NCI-H446 (cell line): Measurements from ENCODE around the gene RABL3.
"Not testable (repeated sequence)": the region's sequence is repeated elsewhere in the genome, so short reads cannot be mapped to it uniquely, and the experiment has no call there.

Experiments used
- DNase-seq, 2 experiments: peaks; one replicate each; lab custom pipeline; 2025; lab: John Stamatoyannopoulos, UW

Gene RABL3

GRCh38 chr3:120743556-120744195, 1.4 kb upstream of the RABL3 start:
- no peak for DNase-seq

- no peak for DNase-seq
Observed at GRCh38 chr3:120742849-120743365, 591 bp upstream of the RABL3 start.

- DNase-seq = no peak
Observed at GRCh38 chr3:120741837-120742197, 499 bp downstream of the RABL3 start.

GRCh38 chr3:120741320-120741719, 996 bp downstream of the RABL3 start:
- DNase-seq = no peak

DNA sequence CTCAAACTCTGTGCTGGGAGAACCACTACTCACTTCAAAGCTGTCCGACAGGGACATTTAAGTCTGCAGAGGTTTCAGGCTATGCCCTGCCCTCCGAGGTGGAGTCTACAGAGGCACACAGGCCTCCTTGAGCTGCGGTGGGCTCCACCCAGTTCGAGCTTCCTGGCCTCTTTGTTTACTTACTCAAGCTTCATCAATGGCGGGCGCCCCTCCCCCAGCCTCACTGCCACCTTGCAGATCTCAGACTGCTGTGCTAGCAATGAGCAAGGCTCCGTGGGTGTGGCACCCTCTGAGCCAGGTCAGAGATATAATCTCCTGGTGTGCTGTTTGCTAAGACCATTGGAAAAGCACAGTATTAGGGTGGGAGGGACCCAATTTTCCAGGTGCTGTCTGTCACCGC, 4.3 kb downstream of the RABL3 start:
- not testable (repeated sequence) for DNase-seq

DNA sequence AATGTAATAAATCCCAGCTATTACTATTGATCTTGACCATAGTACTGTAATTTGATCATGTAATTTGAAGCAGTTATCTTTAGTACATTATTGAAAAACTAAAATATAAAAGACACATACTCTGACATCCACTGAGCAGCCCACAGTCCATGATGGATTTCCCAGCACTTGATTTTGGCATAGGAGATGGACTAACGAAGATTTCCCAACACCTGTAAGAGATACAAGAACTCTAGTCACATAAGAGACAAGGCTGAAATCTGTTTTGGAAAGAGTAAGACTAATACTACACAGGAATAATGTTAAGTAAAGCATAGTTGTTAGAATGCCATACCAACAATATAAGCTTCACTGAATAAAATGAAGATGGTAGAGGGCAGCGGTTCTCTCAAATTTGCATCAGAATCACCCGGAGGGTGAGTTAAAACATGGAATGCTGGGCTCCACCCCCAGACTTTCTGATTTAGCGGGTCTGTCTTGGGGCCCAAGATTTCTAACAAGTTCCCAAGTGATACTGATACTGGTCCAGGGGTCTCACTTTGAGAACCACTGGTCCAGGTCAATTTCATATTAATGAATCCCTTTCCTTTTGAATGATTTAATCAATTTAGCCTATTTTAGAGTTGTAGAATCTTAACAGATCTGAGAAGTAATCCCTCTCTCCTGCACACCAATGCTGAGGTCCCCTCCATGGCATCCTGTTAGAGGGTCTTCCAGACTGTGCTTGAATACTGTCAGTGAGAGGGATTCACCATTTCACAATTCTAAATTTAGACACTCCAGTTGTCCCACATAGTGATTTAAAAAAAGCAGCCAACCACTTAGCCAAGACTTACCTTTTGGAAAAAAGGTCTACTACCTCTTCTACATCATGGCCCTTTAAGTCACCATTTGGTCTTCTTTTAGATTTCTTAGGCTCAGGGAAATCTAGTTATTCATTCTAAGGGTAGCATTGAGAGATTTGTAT, 11.5 kb downstream of the RABL3 start:
- no peak for DNase-seq

DNA sequence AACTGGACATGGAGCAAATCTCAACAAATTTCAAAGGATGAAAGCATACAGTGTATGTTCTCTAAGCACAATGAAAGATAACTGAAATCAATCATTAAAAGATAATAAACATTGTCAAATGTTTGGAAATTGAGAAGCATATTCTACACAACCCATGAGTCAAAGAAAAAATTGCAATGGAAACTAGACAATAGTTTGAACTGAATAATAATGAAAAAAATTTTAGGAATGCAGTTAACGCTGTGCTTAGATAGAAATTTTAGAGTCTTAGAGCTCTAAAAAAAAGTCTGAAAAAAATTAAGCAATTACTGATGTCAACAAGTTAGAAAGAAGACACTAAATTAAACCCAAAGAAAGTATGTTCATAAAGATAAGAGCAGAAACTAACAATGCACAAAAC, 15.5 kb downstream of the RABL3 start:
- no peak for DNase-seq

DNA sequence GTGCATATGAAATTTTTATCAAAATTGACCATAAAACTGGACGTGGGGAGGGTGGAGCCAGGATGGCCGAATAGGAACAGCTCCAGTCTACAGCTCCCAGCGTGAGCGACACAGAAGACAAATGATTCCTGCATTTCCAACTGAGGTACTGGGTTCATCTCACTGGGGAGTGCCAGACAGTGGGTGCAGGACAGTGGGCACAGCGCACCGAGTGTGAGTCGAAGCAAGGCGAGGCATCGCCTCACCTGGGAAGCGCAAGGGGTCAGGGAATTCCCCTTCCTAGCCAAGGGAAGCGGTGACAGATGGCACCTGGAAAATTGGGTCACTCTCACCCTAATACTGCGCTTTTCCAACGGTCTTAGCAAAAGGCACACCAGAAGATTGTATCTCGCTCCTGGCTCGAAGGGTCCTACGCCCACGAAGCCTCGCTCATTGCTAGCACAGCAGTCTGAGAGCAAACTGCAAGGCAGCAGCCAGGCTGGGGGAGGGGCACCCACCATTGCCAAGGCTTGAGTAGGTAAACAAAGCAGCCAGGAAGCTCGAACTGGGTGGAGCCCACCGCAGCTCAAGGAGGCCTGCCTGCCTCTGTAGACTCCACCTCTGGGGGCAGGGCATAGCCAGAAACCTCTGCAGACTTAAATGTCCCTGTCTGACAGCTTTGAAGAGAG, 23.0 kb downstream of the RABL3 start:
- not testable (repeated sequence) for DNase-seq

- DNase-seq = no peak
Observed at GRCh38 chr3:120713262-120713661, 29.1 kb downstream of the RABL3 start.

GRCh38 chr3:120710369-120710768, 31.9 kb downstream of the RABL3 start:
- DNase-seq = no peak

- DNase-seq = no peak
Observed at GRCh38 chr3:120708408-120708807, 33.9 kb downstream of the RABL3 start.

- DNase-seq = no peak
Observed at GRCh38 chr3:120706950-120707349, 35.4 kb downstream of the RABL3 start.

GRCh38 chr3:120705884-120706582, 36.3 kb downstream of the RABL3 start:
- no peak for DNase-seq

- no peak for DNase-seq
Observed at GRCh38 chr3:120699333-120699732, 43.0 kb downstream of the RABL3 start.

GRCh38 chr3:120693439-120694171, 48.7 kb downstream of the RABL3 start:
- DNase-seq = no peak

DNA sequence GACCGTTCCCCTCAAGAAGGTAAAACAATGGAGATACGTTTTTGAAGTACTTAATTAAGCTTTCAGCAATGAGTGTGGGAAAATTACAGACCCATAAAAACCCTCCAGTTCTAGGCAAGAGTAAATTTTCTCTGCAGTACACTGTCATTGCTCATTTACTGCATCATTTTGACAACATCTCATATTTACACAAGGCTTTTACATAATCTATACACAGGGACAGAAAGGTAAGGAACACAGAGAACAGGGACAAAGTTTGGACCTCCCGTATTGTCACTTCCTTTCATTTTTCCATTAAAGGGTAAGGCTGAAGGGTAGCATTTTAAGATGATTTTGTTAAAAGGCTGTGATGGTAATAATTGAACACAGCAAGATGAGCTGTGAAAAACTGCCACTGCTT, 52.9 kb downstream of the RABL3 start:
- no peak for DNase-seq

DNA sequence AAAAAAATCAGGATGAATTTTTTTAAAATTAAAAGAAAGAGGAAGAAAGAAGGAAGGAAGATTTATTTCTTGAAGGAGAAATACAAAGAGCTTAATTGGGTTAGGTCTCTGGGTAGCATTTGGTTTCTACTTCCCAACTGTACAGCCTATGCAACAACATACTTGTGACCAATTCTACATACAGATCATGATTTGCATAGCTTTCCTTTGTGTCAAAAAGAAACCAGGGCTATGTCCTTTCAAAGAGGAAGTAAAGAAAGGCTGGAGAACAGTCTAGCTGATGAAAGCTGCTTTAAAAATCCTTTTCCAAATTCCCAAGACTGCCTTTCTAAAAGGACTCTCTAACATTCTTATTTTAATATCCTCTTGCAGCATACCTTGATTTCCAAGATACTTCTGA, 54.2 kb downstream of the RABL3 start:
- DNase-seq = no peak

GRCh38 chr3:120685411-120685810, 56.9 kb downstream of the RABL3 start:
- DNase-seq = no peak

GRCh38 chr3:120684896-120685295, 57.4 kb downstream of the RABL3 start:
- peak in 1 of 2 experiments; percentile 48 for DNase-seq

DNA sequence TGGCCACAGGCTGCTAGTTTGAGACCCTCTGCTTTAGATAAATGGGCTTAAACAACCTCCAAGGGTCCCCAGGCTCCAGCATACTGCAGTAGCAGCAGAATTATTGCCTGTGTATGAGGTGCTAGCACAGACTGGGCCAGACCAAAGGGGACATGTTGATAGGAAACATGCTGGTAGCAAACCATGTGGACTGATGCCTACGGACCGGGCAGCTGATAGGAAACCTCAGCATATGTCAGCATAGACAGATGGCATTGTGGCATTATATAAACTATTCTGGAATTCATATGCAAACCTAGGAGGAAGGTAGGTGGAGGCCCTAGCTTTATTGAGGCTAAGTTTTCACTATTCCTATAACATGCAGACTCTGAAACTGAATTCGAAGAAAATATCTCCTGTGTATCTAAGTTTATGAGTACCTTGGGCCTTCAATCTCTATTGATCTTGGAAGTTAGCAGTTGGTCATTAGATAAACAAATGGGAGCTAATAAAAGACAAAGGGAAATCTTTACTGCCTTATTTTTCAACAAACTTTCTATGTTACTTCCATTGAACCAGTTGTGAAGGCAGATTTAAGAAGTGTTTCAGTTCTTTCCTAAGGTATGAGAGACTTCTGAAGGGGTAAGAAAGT, 58.5 kb downstream of the RABL3 start:
- DNase-seq = no peak

- no peak for DNase-seq
Observed at GRCh38 chr3:120683213-120683612, 59.1 kb downstream of the RABL3 start.
